Measurements from ENCODE around the gene GALNT17.
"Not testable (repeated sequence)": the region's sequence is repeated elsewhere in the genome, so short reads cannot be mapped to it uniquely, and the experiment has no call there.

GALNT17 gene

GRCh38 chr7:71235253-71235652 is 103.3 kb downstream of the GALNT17 start:
- no peak for DNase-seq (ENCODE audit: low read depth in 2 of 3, low spot score in 2 of 3)

GRCh38 chr7:71236230-71237105 is 104.5 kb downstream of the GALNT17 start:
- DNase-seq (ENCODE audit: low read depth in 2 of 3, low spot score in 2 of 3): no peak

GRCh38 chr7:71237945-71238344 is 106.0 kb downstream of the GALNT17 start:
- no peak for DNase-seq (ENCODE audit: low read depth in 2 of 3, low spot score in 2 of 3)

GRCh38 chr7:71238581-71239295 is 106.8 kb downstream of the GALNT17 start:
- no peak for DNase-seq (ENCODE audit: low read depth in 2 of 3, low spot score in 2 of 3)

GRCh38 chr7:71239586-71240268 is 107.8 kb downstream of the GALNT17 start:
- no peak for DNase-seq (ENCODE audit: low read depth in 2 of 3, low spot score in 2 of 3)

- DNase-seq (ENCODE audit: low read depth in 2 of 3, low spot score in 2 of 3): no peak
Measured at GRCh38 chr7:71243736-71244410, 111.9 kb downstream of the GALNT17 start.

- no peak for DNase-seq (ENCODE audit: low read depth in 2 of 3, low spot score in 2 of 3)
Measured at GRCh38 chr7:71245038-71245437, 113.1 kb downstream of the GALNT17 start.

- no peak for DNase-seq (ENCODE audit: low read depth in 2 of 3, low spot score in 2 of 3)
Measured at GRCh38 chr7:71251706-71252105, 119.8 kb downstream of the GALNT17 start.

- no peak for DNase-seq (ENCODE audit: low read depth in 2 of 3, low spot score in 2 of 3)
Measured at GRCh38 chr7:71254751-71255150, 122.8 kb downstream of the GALNT17 start.

- no peak for DNase-seq (ENCODE audit: low read depth in 2 of 3, low spot score in 2 of 3)
Measured at GRCh38 chr7:71255537-71256178, 123.7 kb downstream of the GALNT17 start.

GRCh38 chr7:71261066-71261465 is 129.1 kb downstream of the GALNT17 start:
- DNase-seq (ENCODE audit: low read depth in 2 of 3, low spot score in 2 of 3): no peak

- not testable (repeated sequence) for DNase-seq (ENCODE audit: low read depth in 2 of 3, low spot score in 2 of 3)
Measured at GRCh38 chr7:71262834-71263233, 130.9 kb downstream of the GALNT17 start.

- no peak for DNase-seq (ENCODE audit: low read depth in 2 of 3, low spot score in 2 of 3)
Measured at GRCh38 chr7:71264005-71264404, 132.1 kb downstream of the GALNT17 start.

- no peak for DNase-seq (ENCODE audit: low read depth in 2 of 3, low spot score in 2 of 3)
Measured at GRCh38 chr7:71266912-71267311, 135.0 kb downstream of the GALNT17 start.

- DNase-seq (ENCODE audit: low read depth in 2 of 3, low spot score in 2 of 3): no peak
Measured at GRCh38 chr7:71267734-71268469, 136.0 kb downstream of the GALNT17 start.

GRCh38 chr7:71270558-71270957 is 138.6 kb downstream of the GALNT17 start:
- DNase-seq (ENCODE audit: low read depth in 2 of 3, low spot score in 2 of 3): no peak

GRCh38 chr7:71271203-71271602 is 139.3 kb downstream of the GALNT17 start:
- DNase-seq (ENCODE audit: low read depth in 2 of 3, low spot score in 2 of 3): no peak

GRCh38 chr7:71272509-71273490 is 140.9 kb downstream of the GALNT17 start:
- no peak for DNase-seq (ENCODE audit: low read depth in 2 of 3, low spot score in 2 of 3)

GRCh38 chr7:71278257-71278656 is 146.3 kb downstream of the GALNT17 start:
- DNase-seq (ENCODE audit: low read depth in 2 of 3, low spot score in 2 of 3): no peak
